ENCODE results near the gene ENGASE. TPM values are rescaled to one million over a fixed set of nuclear protein-coding genes. Genes with fewer than 3 reads are reported as not detected.

Gene ENGASE
- total and polyA plus RNA-seq, 2 experiments from 2014 or later: 5.1 to 8.4 TPM

- in situ Hi-C loops (cut with MboI): no loop called here
- WGBS, 2 experiments (ENCODE audit: low coverage in 1 of 2, low lambda C conversion rate in 2 of 2, missing lambda C conversion rate in 2 of 2): 51 to 64% methylated on average over 23 to 36 of the region's 36 CpGs
These were observed 57.8 kb downstream of the ENGASE start for GRCh38 chr17:79132271-79133064.

DNA sequence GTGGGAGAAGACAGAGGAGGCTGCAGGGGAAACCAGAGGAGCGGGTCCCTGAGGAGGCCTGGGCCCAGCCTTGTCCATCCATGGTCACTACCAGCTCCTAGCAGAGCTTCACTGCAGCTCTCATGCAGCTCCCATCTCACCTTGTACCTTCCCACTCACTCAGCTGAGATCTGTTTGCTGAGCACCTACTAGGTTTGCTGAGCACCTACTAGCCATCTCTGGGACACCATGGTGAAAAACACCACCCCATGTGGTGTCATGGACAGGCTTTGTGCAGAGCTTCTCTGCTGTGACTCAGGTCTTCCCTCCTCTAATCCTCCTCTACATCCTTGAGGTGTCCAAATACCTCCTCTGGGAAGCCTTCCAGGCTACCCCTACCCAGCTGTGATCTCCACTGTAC lies 58.6 kb downstream of the ENGASE start:
- no peaks in the 10 kb centered on the region for H3K4me1 ChIP-seq (ENCODE audit: insufficient read depth)
- H3K4me2 ChIP-seq (ENCODE audit: unreplicated experiment): no peak overlapping the region
- no peak for DNase-seq
- no peaks in the 10 kb centered on the region for H3K79me2 ChIP-seq (ENCODE audit: insufficient read depth)
- H3K4me3 ChIP-seq: no peak overlapping the region
- H4K20me1 ChIP-seq (ENCODE audit: insufficient read depth): no peaks in the 10 kb centered on the region
- no peak overlapping the region for H3K9ac ChIP-seq
- no peaks in the 10 kb centered on the region for H3F3A ChIP-seq (ENCODE audit: insufficient read depth)
- peaks cover 9% of the 10 kb centered on the region for H3K27me3 ChIP-seq (replicated peaks; ENCODE audit: insufficient read depth)
- H3K9me3 ChIP-seq (ENCODE audit: low read depth): no peaks in the 10 kb centered on the region
- 67 to 88% methylated on average over 1 of the region's 1 CpG for WGBS, 2 experiments (ENCODE audit: low coverage in 1 of 2, low lambda C conversion rate in 2 of 2, missing lambda C conversion rate in 2 of 2)
- in situ Hi-C loops (cut with MboI): no loop called here
- H2AFZ ChIP-seq: no peak overlapping the region
- H3K27ac ChIP-seq: no peak overlapping the region
- no peaks in the 10 kb centered on the region for H3K9me2 ChIP-seq (ENCODE audit: insufficient read depth)
- no peak for TF ChIP-seq EZH2phosphoT487 (IDR thresholded peaks at IDR 0.05; ENCODE audit: insufficient read depth, low read depth)
- no peak for TF ChIP-seq EZH2 (IDR thresholded peaks at IDR 0.05; ENCODE audit: insufficient read depth, poor library complexity, severe bottlenecking)
- H3K36me3 ChIP-seq (ENCODE audit: low read depth): no peaks in the 10 kb centered on the region

More at GRCh38 chr17:79132271-79133064, 57.8 kb downstream of the ENGASE start:
- H3K4me2 ChIP-seq (ENCODE audit: unreplicated experiment): no peak overlapping the region
- no peaks in the 10 kb centered on the region for H3K9me3 ChIP-seq (ENCODE audit: low read depth)
- H3K27ac ChIP-seq: no peak overlapping the region
- no peaks in the 10 kb centered on the region for H3K36me3 ChIP-seq (ENCODE audit: low read depth)
- H3F3A ChIP-seq (ENCODE audit: insufficient read depth): no peaks in the 10 kb centered on the region
- no peak overlapping the region for H3K4me3 ChIP-seq
- no peaks in the 10 kb centered on the region for H4K20me1 ChIP-seq (ENCODE audit: insufficient read depth)
- H3K9me2 ChIP-seq (ENCODE audit: insufficient read depth): no peaks in the 10 kb centered on the region
- TF ChIP-seq EZH2 (IDR thresholded peaks at IDR 0.05; ENCODE audit: insufficient read depth, poor library complexity, severe bottlenecking) (no peak), EZH2phosphoT487 (IDR thresholded peaks at IDR 0.05; ENCODE audit: insufficient read depth, low read depth) (no peak)
- no peak for DNase-seq
- no peak overlapping the region for H3K9ac ChIP-seq
- H3K4me1 ChIP-seq (ENCODE audit: insufficient read depth): no peaks in the 10 kb centered on the region
- no peaks in the 10 kb centered on the region for H3K79me2 ChIP-seq (ENCODE audit: insufficient read depth)
- H2AFZ ChIP-seq: no peak overlapping the region
- peaks cover 9% of the 10 kb centered on the region for H3K27me3 ChIP-seq (replicated peaks; ENCODE audit: insufficient read depth)

DNA sequence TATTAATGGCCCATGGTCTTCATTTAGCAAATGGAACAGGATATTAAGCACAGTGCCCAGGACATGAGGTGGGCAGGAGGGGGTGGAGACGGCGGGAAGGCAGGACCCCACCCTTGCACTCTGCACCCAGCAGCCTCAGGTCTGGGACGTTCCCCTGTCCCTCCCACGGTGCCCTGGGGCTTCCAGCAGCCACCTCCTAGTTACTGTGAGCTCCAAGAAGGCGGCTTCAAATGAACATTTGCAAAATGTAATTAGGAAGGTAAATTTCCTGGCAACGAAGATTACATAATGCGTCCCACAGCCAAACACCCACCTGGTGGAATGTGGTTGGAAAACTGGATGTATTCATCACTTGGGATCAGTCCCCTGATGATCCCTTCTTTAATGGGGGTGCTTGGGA lies 59.4 kb downstream of the ENGASE start:
- peaks cover 9% of the 10 kb centered on the region for H3K27me3 ChIP-seq (replicated peaks; ENCODE audit: insufficient read depth)
- no peaks in the 10 kb centered on the region for H3K36me3 ChIP-seq (ENCODE audit: low read depth)
- H3F3A ChIP-seq (ENCODE audit: insufficient read depth): no peaks in the 10 kb centered on the region

DNA sequence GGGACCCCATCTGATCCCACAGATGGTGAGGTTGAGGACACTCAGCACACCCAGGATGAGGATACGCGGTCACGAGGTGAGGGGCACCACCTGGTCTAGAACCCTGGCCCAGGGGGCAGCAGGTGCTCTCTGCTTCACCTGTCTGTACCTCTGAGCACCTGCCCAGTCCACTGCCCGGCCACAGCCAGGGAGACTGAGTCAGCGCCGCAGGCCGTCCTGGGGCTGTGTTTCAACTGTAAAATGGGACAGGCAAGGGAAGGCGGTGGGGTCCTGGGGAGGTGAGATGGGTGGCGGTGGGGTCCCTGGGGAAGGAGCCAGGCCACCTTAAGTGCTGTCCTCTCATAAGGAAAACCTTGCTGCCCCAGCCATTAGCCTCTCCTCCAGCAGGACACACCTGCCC lies 60.4 kb downstream of the ENGASE start:
- TF ChIP-seq EZH2phosphoT487 (IDR thresholded peaks at IDR 0.05; ENCODE audit: insufficient read depth, low read depth) (no peak), EZH2 (IDR thresholded peaks at IDR 0.05; ENCODE audit: insufficient read depth, poor library complexity, severe bottlenecking) (no peak)
- Histone ChIP-seq H3K27me3 (replicated peaks; ENCODE audit: insufficient read depth) (peaks cover 9% of the 10 kb centered on the region), H3K4me3 (no peak overlapping the region), H3K9me3 (ENCODE audit: low read depth) (no peaks in the 10 kb centered on the region), H3K4me2 (ENCODE audit: unreplicated experiment) (no peak overlapping the region), H4K20me1 (ENCODE audit: insufficient read depth) (no peaks in the 10 kb centered on the region), H2AFZ (no peak overlapping the region), H3K9me2 (ENCODE audit: insufficient read depth) (no peaks in the 10 kb centered on the region), H3K9ac (no peak overlapping the region), H3K36me3 (ENCODE audit: low read depth) (no peaks in the 10 kb centered on the region), H3K4me1 (ENCODE audit: insufficient read depth) (no peaks in the 10 kb centered on the region), H3K79me2 (ENCODE audit: insufficient read depth) (no peaks in the 10 kb centered on the region), H3F3A (ENCODE audit: insufficient read depth) (no peaks in the 10 kb centered on the region), H3K27ac (no peak overlapping the region)
- in situ Hi-C loops (cut with MboI): no loop called here
- 67 to 69% methylated on average over 7 to 9 of the region's 9 CpGs for WGBS, 2 experiments (ENCODE audit: low coverage in 1 of 2, low lambda C conversion rate in 2 of 2, missing lambda C conversion rate in 2 of 2)
- DNase-seq: no peak

More for the DNA sequence above, 59.4 kb downstream of the ENGASE start:
- Histone ChIP-seq H3K4me2 (ENCODE audit: unreplicated experiment) (no peak overlapping the region), H3K9me3 (ENCODE audit: low read depth) (no peaks in the 10 kb centered on the region), H2AFZ (no peak overlapping the region), H3K27ac (no peak overlapping the region), H4K20me1 (ENCODE audit: insufficient read depth) (no peaks in the 10 kb centered on the region), H3K9me2 (ENCODE audit: insufficient read depth) (no peaks in the 10 kb centered on the region), H3K4me1 (ENCODE audit: insufficient read depth) (no peaks in the 10 kb centered on the region), H3K4me3 (no peak overlapping the region), H3K79me2 (ENCODE audit: insufficient read depth) (no peaks in the 10 kb centered on the region), H3K9ac (no peak overlapping the region)
- no peak for TF ChIP-seq EZH2 (IDR thresholded peaks at IDR 0.05; ENCODE audit: insufficient read depth, poor library complexity, severe bottlenecking)
- TF ChIP-seq EZH2phosphoT487 (IDR thresholded peaks at IDR 0.05; ENCODE audit: insufficient read depth, low read depth): no peak
- DNase-seq: no peak
- WGBS, 2 experiments (ENCODE audit: low coverage in 1 of 2, low lambda C conversion rate in 2 of 2, missing lambda C conversion rate in 2 of 2): 33 to 39% methylated on average over 7 of the region's 7 CpGs
- in situ Hi-C loops (cut with MboI): no loop called here
